ENCODE results near the gene SPG21.

- TF ChIP-seq CTCF (IDR thresholded peaks at IDR 0.05) (no peak), POLR2A (IDR thresholded peaks at IDR 0.05) (no peak)
These were observed 64.1 kb downstream of the SPG21 start for GRCh38 chr15:64925335-64926330.
